ENCODE results near the gene TSEN15. TPM values are rescaled to one million over a fixed set of nuclear protein-coding genes. Genes with fewer than 3 reads are reported as not detected.
"Not testable (repeated sequence)": the region's sequence is repeated elsewhere in the genome, so short reads cannot be mapped to it uniquely, and the experiment has no call there.

Gene TSEN15
- total RNA-seq, 1 experiment from 2014 or later, result 81.1 TPM

GRCh38 chr1:184065559-184065958, 14.0 kb downstream of the TSEN15 start:
- H3K27me3 ChIP-seq, result no peaks in the 10 kb centered on the region
- H3K36me3 ChIP-seq, result peaks cover 42% of the 10 kb centered on the region
- DNase-seq, result no peak
- H3K9me3 ChIP-seq, result no peaks in the 10 kb centered on the region
- no peak overlapping the region for H3K4me3 ChIP-seq

GRCh38 chr1:184068354-184068753, 16.8 kb downstream of the TSEN15 start:
- no peaks in the 10 kb centered on the region for H3K9me3 ChIP-seq
- H3K36me3 ChIP-seq, result peaks cover 41% of the 10 kb centered on the region
- H3K27me3 ChIP-seq, result no peaks in the 10 kb centered on the region
- no peak overlapping the region for H3K4me3 ChIP-seq
- no peak for DNase-seq

DNA sequence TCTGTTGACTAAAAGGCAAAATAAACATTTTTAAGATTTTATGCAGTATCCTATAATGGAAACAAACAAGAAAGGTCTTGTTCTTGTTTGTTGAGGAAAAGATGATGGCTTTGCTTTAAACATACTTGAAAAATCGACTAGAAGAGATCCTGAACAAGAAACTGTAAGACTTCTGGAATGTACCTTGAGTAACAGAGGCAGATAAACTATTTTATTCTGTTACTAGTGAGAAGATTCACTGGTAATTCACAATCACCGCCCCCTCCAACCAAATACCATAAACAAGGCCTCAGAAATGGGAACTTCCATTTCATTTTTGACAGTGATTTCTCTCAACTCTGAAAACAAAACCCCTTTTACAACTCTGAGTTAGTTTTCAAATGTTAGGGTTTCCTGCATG, 18.1 kb downstream of the TSEN15 start:
- DNase-seq, result no peak
- peaks cover 30% of the 10 kb centered on the region for H3K36me3 ChIP-seq

DNA sequence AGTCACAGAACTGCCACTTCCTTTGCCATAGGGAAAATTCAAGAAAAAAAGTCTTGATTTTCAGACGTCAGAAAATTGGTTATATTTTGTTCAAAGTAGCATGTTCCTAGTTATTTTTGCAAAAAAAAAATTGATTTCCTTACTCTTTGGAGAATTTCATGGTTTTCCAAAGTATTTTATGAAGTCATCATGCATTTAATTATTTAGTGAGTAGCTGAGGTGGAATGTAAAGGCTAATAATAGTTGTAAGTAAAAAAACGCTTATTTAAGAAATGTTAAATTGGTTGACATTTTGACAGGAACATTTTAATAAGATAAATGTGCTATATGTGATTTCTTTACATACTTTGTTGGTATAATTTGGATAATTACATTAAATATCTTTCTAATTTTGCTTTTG, 20.8 kb downstream of the TSEN15 start:
- Histone ChIP-seq H3K27me3 (no peaks in the 10 kb centered on the region), H3K36me3 (peaks cover 20% of the 10 kb centered on the region), H3K9me3 (peaks cover 7% of the 10 kb centered on the region; the same call in 1 of the 2 replicates), H3K4me3 (no peak overlapping the region)
- DNase-seq, result no peak

More for the DNA sequence above, 18.1 kb downstream of the TSEN15 start:
- Histone ChIP-seq H3K27me3 (no peaks in the 10 kb centered on the region), H3K4me3 (no peak overlapping the region), H3K9me3 (no peaks in the 10 kb centered on the region)

- H3K27me3 ChIP-seq, result no peaks in the 10 kb centered on the region
- H3K4me3 ChIP-seq, result no peak overlapping the region
- DNase-seq, result no peak
- peaks cover 20% of the 10 kb centered on the region for H3K36me3 ChIP-seq
- peaks cover 10% of the 10 kb centered on the region; the same call in 1 of the 2 replicates for H3K9me3 ChIP-seq
These were observed 22.9 kb downstream of the TSEN15 start for GRCh38 chr1:184074383-184074782.

DNA sequence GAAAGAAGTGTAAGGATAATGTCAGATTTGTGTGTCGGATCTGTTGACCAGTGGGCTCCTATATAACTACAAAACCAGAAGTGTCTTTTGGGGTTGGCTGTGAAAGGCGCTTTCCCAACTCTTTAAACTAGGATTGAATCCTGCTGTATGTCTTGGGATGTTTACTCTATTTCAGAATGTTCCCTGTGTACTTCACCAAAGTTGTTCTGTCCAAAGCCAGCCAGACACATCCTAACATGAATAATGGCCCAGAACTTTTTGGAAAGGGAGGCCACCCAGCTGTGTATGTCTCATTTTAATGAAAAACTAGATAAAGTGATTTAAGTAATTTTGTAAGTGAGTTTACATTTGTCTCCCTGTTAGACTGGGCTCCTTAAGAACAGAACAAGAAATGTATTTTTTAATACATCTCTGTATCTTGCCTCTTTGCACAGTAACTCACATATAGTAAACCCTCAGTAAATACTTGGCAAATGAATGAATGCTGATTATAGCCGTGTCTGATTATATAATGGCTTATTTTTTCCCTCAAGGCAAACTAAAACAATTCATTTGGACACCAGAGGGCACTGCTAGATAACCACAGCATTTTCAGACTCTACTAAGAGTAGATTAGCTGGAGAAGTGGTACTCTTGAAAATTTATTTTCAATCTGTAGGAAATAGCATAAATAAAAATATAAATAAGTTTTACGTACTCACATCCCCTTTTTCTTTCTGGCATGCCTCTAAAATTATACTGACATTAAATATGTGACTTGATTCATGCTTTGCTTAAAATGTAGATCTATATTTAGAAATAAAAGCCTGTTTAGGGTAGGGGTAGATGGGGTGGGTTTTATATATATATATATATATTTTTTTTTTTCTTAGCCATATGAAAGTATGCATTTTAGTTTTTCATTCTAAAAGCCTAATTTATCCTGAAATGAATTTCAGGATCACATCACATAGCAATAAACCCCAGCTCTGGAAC, 23.8 kb downstream of the TSEN15 start:
- Histone ChIP-seq H3K36me3 (peaks cover 20% of the 10 kb centered on the region), H3K4me3 (no peak overlapping the region), H3K9me3 (peaks cover 10% of the 10 kb centered on the region; the same call in 1 of the 2 replicates), H3K27me3 (no peaks in the 10 kb centered on the region)
- no peak for DNase-seq

- Histone ChIP-seq H3K9me3 (peaks cover 10% of the 10 kb centered on the region; the same call in 1 of the 2 replicates), H3K36me3 (peaks cover 3% of the 10 kb centered on the region), H3K4me3 (no peak overlapping the region), H3K27me3 (no peaks in the 10 kb centered on the region)
- DNase-seq, result no peak
These were observed 27.2 kb downstream of the TSEN15 start for GRCh38 chr1:184078564-184079249.

DNA sequence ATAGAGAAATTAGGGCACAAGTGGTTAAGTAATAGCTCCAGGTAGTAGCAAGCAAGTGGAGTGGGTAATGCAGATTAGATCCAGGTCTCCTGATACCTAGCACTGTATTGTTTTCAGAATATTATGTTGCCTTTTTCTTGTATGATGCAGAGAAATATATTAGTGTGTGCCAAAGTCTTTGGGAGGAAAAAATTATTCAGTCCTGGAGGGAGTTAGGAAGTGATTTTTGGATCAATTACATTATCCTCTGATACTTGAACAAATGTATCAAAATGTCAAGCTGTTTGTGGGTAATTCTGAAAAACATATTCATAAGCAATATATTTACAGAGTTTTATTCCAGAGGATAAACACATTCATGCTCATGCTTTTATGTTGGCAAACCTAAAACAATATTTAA, 28.8 kb downstream of the TSEN15 start:
- DNase-seq, result no peak
- Histone ChIP-seq H3K4me3 (no peak overlapping the region), H3K36me3 (peaks cover 3% of the 10 kb centered on the region), H3K9me3 (peaks cover 10% of the 10 kb centered on the region; the same call in 1 of the 2 replicates), H3K27me3 (no peaks in the 10 kb centered on the region)

DNA sequence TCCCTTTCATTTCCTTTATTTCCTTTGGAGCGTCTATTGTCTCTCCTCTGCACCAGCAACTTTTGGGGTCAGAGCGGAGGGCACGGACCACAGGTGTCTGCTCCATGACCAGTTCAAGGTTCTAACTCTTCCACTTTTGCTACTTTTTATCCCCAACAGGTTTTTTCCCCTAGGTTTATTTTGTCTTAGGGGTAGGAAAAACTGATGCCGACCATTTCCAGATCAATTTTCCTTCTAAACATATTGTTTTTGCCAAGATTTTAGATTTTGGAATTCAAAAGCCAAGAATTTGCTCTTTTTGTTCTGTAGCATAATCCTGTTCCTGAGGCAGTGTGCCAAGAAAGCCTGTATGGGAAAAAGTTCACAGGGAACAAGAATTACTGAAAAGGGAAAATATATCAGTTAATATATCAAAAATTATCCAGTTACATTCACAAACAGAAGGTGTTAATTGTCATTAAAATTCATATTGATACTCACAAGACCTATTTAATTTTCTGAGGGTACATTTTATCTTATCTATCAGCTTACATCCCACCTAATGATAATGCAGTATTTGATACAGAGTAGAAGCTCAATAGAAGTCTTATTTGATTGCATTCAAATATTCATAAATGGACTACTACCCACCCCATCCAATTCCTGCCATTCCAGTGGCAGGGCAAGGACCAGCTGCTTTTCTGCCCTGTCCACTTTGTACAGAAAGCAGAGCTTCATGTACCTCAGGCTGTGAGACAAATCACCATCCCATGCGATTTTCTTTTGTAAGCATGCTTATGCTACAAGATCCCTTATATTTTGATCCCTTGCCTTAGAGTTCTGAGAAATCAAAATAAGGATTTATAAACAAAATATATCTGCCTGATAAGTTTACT, 31.2 kb downstream of the TSEN15 start:
- Histone ChIP-seq H3K9me3 (no peaks in the 10 kb centered on the region), H3K4me3 (no peak overlapping the region), H3K27me3 (no peaks in the 10 kb centered on the region), H3K36me3 (no peaks in the 10 kb centered on the region)
- DNase-seq, result no peak

DNA sequence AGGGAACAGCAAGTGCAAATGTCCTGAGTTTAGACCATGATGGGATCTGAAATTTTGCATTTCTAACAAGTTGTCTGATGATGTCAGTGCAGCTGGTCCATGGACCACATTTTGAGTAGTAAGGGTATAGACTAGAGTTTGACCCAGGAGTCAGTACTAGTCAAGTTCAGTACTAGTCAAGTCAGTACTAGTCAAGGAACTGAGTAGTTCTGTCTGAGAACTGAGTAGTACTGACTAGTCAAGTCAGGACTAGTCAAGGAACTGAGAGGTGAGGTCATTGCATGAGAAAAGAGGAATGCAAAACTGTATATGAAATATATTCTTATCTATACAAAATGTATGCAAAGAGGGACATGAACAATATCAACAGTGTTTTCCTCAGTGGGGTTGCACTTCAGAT, 34.1 kb downstream of the TSEN15 start:
- DNase-seq, result no peak
- no peak overlapping the region for H3K4me3 ChIP-seq
- H3K36me3 ChIP-seq, result no peaks in the 10 kb centered on the region
- no peaks in the 10 kb centered on the region for H3K27me3 ChIP-seq
- no peaks in the 10 kb centered on the region for H3K9me3 ChIP-seq

DNA sequence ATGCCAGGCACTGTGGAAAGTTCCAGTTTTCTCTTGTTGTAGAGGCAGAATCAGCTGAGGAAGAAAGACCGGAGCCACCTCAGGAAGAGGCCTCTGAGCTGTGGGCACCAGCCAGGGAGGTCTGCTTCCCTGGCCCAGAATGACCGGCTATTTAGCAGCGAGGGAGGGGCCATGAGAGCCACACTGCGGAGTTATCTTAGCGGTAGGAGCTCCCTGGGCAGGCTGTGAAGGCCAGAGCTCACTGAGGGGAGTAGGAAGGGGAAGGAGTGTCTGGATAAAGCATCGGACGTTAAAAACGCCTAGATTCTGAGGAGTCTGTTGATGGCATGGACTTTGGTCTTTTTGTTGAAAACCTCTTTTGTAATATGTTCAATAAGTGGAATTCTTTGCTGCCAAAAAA, 36.5 kb downstream of the TSEN15 start:
- DNase-seq, result no peak
- Histone ChIP-seq H3K9me3 (no peaks in the 10 kb centered on the region), H3K27me3 (no peaks in the 10 kb centered on the region), H3K36me3 (no peaks in the 10 kb centered on the region), H3K4me3 (no peak overlapping the region)

DNA sequence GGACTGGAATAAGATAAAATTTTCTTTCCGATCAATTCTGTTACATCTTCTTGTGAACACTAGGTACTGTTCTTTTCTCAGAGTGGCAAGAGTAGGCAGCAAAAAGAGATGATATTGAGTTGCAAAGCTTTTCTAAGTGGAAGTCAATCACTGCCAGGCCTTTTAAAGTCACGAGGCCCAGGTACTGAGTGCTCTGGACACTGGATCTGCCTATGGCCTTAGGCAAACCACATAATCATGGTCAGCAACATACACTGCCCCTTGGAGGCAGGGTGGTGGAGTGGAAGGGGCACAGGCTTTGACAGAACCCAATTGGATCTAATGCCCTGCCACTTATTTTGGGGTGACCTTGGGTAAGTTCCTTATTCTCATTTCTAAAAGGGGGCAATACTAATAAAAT, 41.5 kb downstream of the TSEN15 start:
- no peaks in the 10 kb centered on the region for H3K36me3 ChIP-seq
- no peaks in the 10 kb centered on the region for H3K27me3 ChIP-seq
- DNase-seq, result no peak
- no peaks in the 10 kb centered on the region for H3K9me3 ChIP-seq
- no peak overlapping the region for H3K4me3 ChIP-seq

DNA sequence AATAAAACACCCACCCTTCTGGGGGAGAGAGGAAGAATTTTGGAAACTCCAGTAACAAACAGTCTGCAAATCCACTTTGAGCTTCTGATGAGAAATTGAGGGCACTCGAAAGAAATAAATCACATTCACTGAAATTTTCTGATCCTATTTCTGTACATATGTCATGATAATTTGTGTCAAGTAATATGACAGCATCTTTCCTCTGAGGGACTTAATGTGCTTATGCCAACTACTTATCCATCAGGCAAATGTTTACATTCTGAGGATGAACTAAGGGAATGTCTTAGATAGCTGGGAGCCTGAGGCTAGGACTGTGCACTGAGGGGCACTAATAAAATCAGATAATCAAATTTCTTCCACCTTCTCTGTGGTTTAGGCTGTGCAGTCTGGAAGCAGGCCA, 44.5 kb downstream of the TSEN15 start:
- H3K36me3 ChIP-seq, result no peaks in the 10 kb centered on the region
- DNase-seq, result no peak
- no peaks in the 10 kb centered on the region for H3K9me3 ChIP-seq
- H3K4me3 ChIP-seq, result no peak overlapping the region
- H3K27me3 ChIP-seq, result no peaks in the 10 kb centered on the region

- not testable (repeated sequence) for H3K4me3 ChIP-seq, DNase-seq, H3K27me3 ChIP-seq, H3K9me3 ChIP-seq, H3K36me3 ChIP-seq
These were observed 45.0 kb downstream of the TSEN15 start for GRCh38 chr1:184096580-184096979.

DNA sequence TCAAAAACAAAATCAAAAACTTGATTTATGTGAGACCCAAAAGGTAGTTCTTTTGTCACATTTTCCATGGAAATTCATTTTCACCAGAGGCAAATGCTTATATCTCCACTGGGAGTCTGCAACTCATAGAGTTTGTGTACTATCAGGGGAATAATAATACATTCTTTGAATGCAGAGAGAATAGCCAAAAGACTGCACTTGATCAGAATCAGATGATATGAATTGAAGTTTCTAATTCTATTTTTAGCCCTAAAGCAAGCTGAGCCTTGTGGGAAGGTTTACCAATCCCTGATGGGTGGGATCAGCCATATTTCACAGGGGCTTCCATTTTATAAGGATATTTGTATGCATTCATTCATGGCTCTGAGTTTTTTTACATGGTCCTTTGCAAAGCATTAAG, 49.6 kb downstream of the TSEN15 start:
- H3K4me3 ChIP-seq, result no peak overlapping the region
- DNase-seq, result no peak
- H3K9me3 ChIP-seq, result peaks cover 1% of the 10 kb centered on the region; the same call in 1 of the 2 replicates
- no peaks in the 10 kb centered on the region for H3K36me3 ChIP-seq
- no peaks in the 10 kb centered on the region for H3K27me3 ChIP-seq

DNA sequence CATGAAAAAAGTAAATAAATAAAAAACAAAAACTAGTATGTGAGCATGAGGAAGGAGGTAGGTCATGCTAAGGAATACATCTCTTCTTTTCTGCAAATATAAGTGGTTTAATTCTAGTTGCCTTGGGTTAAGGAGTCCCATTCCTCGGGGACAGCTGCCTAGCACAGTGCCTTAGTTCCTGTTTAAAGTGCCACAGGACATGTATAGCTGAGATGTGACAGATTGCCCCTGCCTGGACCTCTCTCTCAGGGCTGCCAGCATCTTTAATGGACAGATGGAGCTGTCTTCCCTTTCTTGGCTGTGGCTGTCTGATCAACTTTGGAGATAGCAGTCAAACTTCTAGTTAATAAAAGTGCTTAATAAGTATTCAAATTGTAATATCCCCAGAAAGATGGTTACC, 50.0 kb downstream of the TSEN15 start:
- no peak for DNase-seq
- no peak overlapping the region for H3K4me3 ChIP-seq
- H3K36me3 ChIP-seq, result no peaks in the 10 kb centered on the region
- no peaks in the 10 kb centered on the region for H3K27me3 ChIP-seq
- peaks cover 6% of the 10 kb centered on the region for H3K9me3 ChIP-seq

All from MG63 (cell line).